GM12872 (cell line): ENCODE data around the gene AEBP2.

Source experiments
- CTCF ChIP-seq: IDR thresholded peaks from 3 replicates; pipeline ENCODE4 v1.5.1; 2011; ENCODE audit warnings: low read depth, mild to moderate bottlenecking, low read length, moderate library complexity; ENCODE audit not compliant: insufficient read depth

AEBP2 gene

GRCh38 chr12:19553175-19553574, 113.9 kb downstream of the AEBP2 start:
- TF ChIP-seq CTCF, result no peak

- TF ChIP-seq CTCF, result no peak
Observed at GRCh38 chr12:19561411-19561961, 122.2 kb downstream of the AEBP2 start.
